Dedifferentiated amniotic fluid mesenchymal stem cell (primary cell): ENCODE data around the gene JAKMIP1.

Experiments used
- DNase-seq: peaks from one replicate; pipeline ENCODE4 v3.0.0-alpha.2; 2016; ENCODE audit errors: extremely low spot score

The JAKMIP1 gene

DNA sequence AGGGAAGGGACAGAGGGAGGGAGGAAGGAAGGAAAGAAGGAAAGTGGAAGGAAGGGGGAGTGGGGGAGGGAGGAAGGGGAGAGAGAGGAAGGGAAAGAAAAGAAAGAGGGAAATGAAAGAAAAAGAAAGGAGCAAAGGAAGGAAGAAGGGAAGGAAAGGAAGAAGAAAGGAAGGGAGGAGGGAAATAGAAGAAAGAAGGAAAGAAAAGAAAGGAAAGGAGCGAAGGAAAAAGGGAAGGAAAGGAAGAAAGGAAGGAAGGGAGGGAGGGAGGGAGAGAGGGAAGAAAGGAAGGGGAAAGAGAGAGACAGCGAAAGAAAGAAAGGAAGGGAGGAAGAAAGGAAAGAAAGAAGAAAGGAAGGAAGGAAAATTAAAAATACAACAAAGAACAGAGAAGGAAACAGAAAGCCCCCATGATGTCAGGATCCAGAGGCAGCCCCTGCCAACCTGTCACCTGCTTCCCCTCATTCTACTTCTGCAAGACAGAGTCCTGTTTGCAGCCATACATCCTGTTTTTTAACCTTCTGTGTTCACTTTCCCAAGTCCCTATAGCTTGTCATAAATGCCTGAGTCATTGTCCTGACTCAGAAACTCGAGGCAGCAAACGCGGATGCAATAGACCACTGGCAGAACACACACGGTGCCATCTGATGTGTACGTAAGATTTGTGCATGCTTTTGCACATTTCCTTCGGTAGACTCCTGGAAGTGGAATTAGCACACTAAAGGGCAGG, 105.2 kb downstream of the JAKMIP1 start:
- no peak for DNase-seq

DNA sequence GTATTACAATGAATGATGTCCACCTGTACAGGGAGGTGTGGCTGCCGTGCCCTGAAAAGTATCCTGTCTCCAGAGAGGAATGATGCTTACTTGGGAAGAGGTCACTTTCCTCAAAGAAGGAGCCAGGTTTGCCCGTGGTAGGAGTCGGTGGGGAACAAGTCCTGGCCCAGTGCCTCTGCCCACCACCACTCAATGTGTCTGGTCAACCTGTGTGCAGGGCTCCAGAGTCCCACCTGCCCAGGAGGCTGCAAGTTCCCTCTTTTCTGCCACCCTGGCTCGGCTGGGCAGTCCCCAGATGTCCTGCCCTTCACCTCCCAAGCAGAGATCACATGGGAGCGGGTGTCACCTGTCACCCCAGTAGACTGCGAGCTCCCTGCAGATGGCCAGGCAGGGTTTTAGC, 106.7 kb downstream of the JAKMIP1 start:
- DNase-seq = no peak

DNA sequence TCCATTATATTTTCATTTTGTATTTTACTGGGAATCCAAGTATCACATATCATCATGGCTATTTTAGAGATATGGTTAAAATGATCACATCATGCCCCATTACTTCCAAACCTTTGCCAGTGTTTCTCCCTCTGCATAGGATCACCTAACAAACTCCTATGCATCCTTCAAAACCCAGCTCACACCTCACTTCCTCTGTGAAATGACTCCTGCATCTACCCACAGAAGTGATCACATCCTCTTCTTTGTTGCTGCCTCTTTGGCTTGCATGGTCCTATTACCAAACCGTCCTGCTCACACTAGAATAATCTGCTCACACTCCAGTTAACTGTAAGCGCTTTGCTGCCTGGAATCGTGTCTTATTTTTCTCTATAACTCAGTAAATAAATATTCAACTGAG, 107.4 kb downstream of the JAKMIP1 start:
- no peak for DNase-seq

DNA sequence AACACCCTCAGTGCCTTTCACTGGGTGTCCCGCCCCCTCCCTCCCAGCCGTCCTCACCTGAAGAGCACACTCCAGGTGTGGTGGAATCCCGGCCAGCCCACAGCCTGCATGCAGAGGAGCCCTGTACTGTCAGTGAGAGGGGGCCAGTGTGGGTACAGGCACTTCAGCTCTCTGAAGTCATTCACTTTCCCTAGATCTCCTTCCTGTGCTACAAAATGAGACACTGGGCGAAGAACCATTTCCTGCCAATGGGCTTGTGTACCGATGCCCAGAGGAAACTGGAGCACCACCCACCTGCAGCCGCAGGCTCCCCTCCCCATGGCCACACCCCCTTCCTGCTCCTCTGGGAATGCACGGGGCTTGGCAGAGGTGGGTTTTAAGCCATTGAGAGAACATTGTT, 108.2 kb downstream of the JAKMIP1 start:
- no peak for DNase-seq

DNA sequence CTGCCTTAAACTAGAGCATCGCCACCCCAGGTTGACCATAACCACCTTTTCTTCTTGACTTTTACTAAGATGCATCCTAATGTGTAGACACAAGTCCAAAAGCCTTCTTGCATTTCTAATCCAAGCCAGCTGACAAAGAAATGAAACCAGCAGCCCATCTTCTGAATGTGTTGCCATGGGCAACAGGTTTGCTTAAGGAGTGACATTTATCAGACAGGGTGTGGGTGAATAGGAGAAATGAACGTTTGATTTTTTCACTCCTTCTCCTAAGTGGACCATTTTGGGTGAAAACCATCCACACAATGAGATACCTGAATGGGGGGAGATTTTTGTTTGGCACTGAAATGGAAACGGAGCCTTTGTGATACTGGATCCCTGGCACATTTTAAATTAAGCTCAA, 109.4 kb downstream of the JAKMIP1 start:
- no peak for DNase-seq

DNA sequence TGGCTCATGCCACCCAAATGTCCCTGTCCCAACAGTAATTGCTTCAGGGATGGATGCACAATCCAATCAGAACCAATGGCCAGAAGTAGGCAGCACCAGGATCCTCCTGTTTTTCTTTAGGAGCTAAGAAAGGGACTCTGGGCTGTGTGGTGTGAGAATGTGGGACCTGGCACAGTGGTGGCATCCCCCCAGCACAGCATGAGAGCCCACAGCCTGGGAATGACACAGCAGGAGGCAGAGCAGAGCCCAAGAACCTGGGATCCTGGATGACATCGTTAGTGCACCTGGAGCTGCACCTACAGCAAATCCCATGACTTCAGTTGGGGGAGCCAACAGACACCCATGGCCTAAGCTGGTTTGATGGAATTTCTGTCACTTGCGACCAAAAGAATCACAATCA, 111.4 kb downstream of the JAKMIP1 start:
- DNase-seq = no peak

DNA sequence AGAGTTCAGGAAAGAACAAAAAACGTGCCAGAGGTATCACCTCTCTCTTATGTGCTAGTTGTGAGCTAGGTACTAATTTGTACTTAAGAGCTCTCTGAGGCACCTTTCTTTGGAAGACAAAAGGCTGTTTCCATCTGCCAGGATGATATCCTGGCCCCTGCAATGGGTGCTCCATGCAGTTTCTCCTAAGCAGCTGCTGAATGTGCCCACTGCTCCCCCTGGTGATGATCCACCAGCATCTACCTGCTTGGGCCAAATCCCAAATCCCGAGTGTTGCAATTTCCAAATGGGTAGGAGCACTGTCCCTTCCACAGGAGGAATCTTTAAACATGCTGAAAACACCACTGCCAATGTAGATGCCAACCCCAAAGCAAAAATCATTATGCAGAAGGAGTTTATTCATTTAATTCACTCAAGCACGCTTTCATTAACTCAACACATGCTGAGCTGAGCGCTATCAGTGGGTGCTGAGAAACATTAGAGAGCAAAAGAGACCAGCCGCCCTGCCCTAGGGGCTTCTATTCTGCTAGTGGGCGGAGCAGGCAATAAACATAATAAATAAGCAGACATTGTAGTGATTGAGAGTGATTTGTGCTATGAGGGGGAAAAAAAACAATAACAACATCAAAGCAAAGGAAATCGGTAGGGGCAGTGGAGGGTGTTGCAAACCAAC, 112.5 kb downstream of the JAKMIP1 start:
- no peak for DNase-seq

DNA sequence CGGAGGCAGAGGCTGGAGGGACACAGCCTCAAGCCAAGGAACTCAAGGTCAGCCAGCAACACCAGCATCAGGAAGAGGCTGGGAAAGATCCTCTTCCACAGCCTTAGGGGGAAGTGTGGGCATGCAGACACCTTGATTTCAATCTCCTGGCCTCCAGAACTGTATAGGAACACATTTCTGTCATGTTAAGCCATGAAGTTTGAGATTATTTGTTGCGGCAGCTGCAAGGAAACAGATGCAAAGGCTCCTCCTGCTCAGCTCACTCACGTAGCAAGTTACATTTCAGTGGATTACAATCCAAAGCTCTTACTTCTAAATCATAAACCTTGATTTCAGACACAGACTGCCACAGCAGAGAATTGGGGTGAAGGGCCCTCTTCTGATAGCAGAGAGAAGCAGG, 113.5 kb downstream of the JAKMIP1 start:
- DNase-seq = no peak

DNA sequence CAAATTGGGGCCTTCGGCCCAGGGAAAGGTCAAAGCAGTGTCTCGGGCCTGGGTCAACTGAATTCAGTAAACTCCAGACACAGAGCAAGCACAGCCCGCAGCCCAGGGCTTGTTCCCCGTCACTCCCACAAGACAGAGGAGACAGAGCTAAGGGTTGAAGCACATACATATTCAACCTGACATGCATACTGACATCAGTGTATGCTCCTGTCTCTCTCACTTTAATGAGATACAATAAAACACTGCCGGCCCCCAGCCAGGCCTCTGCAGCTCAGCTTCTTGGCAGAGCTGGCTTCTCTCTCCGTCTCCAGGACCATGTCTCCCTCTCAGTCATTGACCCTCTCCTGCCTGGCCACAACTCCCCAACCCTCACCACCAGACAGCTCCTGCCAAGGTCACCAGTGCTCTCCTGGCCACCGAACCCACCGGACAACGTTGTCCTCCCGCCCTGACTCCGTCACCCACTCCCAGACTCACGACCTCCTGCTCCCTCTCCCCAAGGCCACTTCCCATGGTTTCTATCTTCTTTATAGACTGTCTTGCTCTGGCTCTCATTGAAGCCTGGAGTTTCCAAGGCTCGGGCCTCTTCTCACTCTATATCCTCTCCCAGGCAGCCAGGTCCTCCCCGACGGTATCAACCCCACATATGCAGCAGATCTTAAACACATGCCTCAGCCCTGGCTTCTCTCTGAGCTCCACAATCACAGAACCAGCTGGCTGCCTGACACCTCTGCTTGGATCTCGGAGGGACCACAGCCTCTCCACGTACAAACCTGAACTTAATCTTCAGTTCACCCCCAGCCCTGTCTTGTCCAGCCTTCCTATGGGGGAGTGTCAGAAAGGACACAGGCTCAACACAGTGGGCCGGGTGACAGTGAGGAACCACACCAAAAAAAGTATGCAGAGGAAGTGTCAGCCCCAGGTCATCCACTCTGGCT, 114.4 kb downstream of the JAKMIP1 start:
- no peak for DNase-seq

DNA sequence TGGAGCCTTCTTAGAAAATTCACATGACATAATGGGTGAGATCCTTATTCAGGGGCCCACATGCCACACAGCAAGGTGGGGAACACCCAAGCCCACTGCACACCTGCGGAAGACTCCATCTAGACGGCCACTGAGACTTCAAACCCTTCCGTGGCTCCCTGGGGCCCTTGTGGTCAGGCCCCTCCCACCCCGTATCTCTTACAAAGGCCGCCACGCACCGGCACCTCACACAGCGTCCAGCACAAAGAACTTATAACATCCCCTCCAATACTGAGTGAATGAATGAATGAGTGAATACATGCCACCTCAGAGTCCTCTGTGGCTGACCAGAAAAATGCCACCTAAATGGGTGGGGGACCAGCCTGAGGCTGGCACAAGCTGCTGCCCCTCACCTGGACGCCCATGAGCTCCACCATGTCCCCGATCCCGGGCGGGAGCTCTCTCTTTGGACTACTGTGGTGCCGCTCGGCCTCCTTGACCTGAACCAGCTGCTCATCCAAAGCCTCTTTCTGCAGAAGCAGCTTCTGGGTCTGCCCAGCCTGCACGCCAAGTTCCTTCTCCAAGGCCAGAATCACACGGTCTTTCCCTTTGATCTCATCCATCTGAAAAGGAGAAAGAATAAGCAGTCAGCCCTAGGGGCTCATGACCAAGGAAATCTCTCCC, 115.2 kb downstream of the JAKMIP1 start:
- no peak for DNase-seq

DNA sequence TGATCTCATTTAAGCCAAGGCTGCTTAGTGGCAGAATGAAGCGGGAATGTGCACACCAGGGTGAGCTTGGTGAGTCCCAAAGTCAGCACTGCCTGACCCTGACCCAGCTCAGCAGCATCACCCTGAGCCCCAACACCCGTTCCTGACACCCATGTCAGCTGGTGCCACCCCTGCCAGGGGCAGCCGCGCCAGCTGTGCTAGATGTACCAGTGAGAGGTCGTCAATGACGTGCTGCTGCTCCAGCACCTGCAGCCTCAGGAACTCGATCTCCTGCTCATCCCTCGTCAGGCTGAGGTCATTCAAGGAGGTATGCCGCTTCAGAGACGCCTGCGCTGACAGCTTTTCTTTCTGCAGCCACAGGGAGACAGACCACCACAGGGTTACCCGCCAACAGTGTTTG, 120.4 kb downstream of the JAKMIP1 start:
- DNase-seq = no peak

DNA sequence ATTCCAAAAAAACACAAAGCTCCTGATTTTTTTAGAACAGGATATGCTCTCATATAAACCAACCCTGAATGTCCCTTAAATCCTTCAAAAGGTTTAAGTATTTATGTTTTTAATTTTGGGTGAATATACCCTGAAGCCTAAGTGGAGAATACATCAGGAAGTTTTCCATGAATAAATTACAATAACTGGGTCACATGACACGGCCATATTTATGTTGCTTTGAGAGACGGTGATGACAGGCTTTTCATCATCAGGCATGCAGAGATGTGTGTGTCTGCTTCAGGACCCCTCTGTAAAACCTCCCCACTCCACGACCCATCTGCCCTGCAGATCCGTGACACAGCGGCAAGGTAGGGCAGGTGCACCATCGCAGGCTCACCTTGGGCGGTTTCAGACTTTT, 121.8 kb downstream of the JAKMIP1 start:
- DNase-seq = no peak

DNA sequence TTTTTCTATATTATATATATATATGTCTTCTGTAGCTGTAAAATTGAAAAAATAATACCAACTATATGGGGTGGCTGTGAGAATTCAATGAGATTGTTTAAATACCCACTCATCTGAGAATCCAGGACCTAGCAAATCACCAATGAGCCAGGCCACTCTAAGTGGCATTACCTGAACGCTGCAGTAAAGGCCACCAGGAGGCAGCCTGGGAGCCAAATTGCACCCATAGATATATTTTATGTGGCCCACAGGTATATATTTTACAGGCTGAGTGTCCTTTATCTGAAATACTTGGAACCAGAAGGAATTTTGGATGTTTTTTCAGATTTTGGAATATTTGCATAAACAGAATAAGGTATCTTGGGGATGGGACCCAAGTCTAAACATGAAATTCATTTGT, 124.0 kb downstream of the JAKMIP1 start:
- no peak for DNase-seq

DNA sequence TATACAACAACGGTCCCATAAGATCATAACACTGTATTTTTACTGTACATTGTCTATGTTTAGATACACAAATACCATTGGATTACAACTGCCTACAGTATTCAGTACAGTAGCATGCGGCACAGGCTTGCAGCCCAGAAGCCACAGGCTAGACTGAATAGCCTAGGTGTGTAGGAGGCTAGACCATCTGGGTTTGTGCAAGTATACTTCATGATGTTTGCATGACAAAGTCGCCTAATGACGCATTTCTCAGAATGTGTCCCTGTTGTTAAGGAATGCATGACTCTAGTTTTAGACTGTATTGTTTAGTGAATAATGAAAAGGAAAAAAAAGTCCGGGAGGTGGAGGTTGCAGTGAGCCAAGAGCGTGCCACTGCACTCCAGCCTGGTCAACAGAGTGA, 125.6 kb downstream of the JAKMIP1 start:
- no peak for DNase-seq

DNA sequence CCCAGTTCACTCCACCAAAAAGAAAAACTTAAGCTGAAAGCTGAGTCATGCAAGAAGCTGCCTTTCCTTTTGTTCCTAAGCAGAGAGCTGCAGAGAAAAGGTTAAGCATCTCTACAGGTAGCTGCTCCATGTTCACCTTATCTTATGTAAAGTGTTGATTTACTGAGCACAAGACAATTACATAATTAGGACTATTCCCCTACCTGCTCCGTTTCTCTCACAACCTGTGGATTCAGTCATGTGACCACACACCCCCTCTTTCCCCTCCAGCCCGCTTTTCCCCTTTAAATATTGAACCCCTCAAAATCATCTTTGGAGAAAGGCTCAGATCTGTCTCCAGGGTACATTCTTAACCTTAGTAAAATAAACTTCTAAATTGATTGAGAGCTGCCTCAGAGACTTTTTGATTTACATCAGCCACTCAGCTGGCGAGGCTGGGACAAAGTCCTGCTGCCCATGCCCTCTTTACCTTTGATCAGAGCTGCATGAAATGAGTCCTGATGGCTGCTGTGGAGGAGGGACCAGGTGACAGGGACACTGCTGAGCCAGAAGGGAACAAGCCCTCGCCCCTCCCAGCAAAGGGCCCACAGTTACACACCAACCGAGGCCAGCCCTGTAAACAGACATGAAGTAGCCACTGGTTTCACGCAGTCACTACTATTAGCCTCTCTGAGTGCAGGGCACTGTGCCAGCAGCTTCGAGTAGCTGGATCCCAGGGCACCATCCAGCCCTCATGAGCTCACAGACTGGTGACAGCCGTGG, 128.2 kb downstream of the JAKMIP1 start:
- DNase-seq = no peak

DNA sequence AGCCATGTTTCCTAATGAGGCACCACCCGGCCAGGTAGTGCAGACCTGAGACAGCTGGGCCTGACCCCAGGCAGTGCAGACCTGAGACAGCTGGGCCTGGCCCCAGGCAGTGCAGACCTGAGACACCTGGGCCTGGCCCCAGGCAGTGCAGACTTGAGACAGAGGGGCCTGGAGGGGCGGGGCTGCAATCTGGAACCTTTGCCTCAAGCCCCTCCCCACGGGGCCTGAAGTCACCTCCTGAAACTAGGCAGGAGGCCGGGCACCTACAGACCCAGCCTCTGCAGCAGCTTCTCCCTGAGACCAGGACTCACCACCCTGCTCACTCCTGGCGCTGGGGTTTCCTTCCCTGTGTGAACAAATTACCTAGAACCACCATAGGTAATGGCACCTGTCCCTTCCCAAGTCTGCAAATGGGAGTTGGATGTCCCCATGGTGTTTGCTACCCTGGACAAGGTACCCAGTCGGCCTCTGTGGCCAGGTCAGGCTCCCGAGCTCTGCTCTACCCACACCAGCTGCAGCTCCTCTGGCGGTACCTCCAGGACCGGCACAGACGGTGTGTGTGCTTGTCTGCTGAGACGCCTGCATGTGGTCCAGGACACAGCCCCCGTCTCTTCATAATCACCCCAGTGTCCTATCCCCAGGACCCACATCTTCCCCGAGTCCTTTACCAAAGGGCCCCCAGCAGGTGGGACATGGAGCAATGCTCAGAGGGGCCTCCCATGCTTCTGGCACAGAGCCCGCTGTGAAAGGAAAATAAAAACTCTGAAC, 129.0 kb downstream of the JAKMIP1 start:
- no peak for DNase-seq

DNA sequence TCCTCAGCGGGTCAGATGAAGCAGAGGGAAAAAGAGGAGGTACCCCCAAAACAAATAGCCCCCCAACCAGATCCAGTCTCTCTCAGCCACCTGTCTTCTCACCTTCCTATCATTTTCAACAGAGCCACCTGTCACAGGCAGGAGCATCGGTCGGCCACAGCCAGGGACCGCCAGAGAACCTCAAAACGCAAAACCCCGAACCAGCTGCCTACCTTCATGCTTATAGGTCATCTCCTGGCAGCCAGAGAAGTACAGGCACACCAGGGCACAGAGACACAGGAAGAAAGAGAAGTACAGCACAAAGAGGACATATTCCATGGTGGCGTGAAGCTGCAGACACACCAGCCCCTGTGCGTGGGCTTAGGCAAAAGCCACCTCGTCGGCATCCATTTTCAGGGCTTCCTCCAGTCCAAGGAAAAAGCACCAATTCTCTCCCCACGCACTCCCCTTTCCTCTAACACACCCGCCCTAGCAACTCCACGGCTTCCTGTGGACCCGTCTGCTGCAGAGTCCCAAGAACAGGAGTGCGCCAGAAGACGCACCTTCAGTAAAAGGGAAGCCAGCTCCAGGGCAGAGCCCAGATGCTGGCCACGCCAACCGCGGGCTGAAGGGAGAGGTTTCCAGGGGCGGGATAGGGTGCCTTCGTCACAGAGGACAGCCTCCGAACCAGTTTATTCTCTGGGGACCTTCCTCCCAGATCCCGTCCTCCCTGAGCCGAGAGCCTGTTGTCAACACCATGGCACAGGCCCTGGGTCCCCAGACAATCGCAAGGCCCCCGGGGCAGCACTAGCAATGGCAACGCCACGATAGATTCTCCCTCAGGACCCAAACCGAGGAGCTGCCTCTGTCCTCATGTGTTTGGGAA, 130.3 kb downstream of the JAKMIP1 start:
- no peak for DNase-seq

DNA sequence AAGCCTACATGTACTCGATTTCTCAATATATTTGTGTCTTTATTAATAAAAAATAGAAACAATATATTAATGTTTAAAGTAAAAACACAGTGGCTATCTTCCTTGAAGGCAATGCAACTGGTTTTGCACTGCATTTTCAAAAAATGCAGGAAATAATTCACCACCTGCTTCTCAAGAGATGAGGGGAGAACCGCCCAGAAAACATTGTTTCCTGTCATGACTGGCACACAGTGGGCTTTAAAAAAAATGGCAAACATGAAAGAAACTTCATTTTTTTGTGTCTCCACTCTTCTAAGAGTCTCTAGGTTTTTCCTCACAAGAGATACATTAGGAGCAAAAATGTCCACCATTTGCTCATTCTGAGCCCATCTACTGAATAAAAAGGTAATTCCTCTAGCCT, 131.4 kb downstream of the JAKMIP1 start:
- DNase-seq = no peak

DNA sequence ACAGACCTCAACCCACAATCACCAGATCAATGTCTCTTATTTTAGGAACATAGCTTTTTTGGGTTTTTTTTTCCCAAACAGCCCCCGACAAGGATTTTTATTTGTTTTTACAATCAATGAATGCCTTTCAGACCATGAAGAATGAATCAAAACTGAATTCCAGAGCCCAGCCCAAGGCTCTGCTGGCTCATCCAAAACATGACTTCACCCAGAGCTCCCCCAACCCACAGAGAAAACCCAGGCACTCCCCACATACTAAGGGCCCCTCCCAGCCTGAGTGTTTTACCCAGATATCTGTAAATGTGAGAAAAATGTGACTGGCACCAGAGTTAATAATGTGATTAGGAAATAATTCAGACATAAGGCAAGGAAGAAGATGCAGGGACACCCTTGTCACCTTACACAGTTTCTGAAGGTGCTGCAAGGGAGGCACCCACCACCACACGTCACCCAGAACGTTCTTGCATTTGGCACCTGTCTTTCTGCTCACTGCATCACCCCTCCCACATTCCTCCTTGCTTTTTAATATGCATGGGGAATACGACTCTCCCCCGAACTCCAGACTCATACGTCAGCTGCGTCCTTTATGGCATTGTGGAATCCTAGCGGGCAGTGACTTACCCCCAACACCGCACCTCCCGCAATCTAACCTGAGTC, 134.3 kb downstream of the JAKMIP1 start:
- no peak for DNase-seq
